K562 (cell line): ENCODE results near the gene CALU. TPM values are rescaled to one million over a fixed set of nuclear protein-coding genes. Genes with fewer than 3 reads are reported as not detected.

Experiments used
- ATAC-seq: fragments of 200-7000 bp; cut with Tn5 transposase; 3 replicates; pipeline ENCODE4 v1.9.1; 2020; ENCODE audit warnings: moderate library complexity
- BruUV-seq: library from RNA; stranded (reverse); fragments of 400-500 nt; replicated peaks from 2 replicates; lab custom pipeline; 2021; lab: Mats Ljungman, UMichigan
- CTCF ChIA-PET: fragments of 300-600 bp; formaldehyde crosslinking; extraction: SDS; loops from one replicate; lab custom pipeline; 2021; ENCODE audit warnings: low intra/inter-chr PET ratio; lab: Yijun Ruan, JAX
- POLR2A ChIA-PET: fragments of 300-600, 350-650 bp; sonication (Branson Sonifier 250); formaldehyde crosslinking; extraction: SDS; loops from one replicate; lab custom pipeline; 2021; ENCODE audit warnings: antibody characterized with exemption, inconsistent platforms; lab: Yijun Ruan, JAX
- DNase-seq, 4 experiments: peaks; one replicate each; pipeline versions ENCODE4 v3.0.0 to v3.0.0-alpha.2; 2011 to 2018; ENCODE audit warnings: low spot score in 3 of 4, mixed read lengths in 3 of 4; ENCODE audit errors: extremely low read depth in 1 of 4
- FAIRE-seq: peaks from 2 replicates; lab custom pipeline; 2011; peaks lifted over from hg19 to GRCh38; lab: Jason Lieb, UNC
- H2AFZ ChIP-seq: 2 replicates; pipeline ENCODE4 v1.6.0; 2011; ENCODE audit warnings: low read depth, low read length, control low read depth, inconsistent platforms
- H3K27ac ChIP-seq: fragments of 200-600 bp; 3 replicates; pipeline ENCODE4 v1.8.0; 2011; ENCODE audit warnings: low read depth, mild to moderate bottlenecking, control low read depth, inconsistent platforms, low read length, moderate library complexity, mixed read lengths; ENCODE audit errors: extremely low read depth
- H3K27me3 ChIP-seq, 2 experiments: fragments of 300-600 bp in 1 of 2; 2 replicates in 1 of 2; 3 replicates in 1 of 2; pipeline versions ENCODE4 v1.6.0 to v1.8.0; 2011; ENCODE audit warnings: inconsistent platforms in 2 of 2, low read length in 2 of 2, mild to moderate bottlenecking in 1 of 2, mixed read lengths in 1 of 2, moderate library complexity in 1 of 2; ENCODE audit not compliant: control insufficient read depth in 2 of 2, insufficient read depth in 2 of 2
- H3K36me3 ChIP-seq: fragments of 300-600 bp; 3 replicates; pipeline ENCODE4 v1.8.0; 2011; ENCODE audit warnings: mild to moderate bottlenecking, low read length, inconsistent platforms; ENCODE audit not compliant: control insufficient read depth, insufficient read depth
- H3K4me1 ChIP-seq, 2 experiments: fragments of 200-600 bp in 1 of 2; replicated peaks in 1 of 2; 2 replicates in 1 of 2; 3 replicates in 1 of 2; pipeline versions ENCODE4 v1.5.1 to v1.8.0; 2011; ENCODE audit warnings: inconsistent platforms in 2 of 2, low read length in 2 of 2, mild to moderate bottlenecking in 1 of 2, mixed read lengths in 1 of 2, moderate library complexity in 1 of 2; ENCODE audit not compliant: control insufficient read depth in 2 of 2, insufficient read depth in 2 of 2
- H3K4me2 ChIP-seq: 2 replicates; pipeline ENCODE4 v1.6.1; 2011; ENCODE audit warnings: low read length, control low read depth, inconsistent platforms, mixed read lengths; ENCODE audit not compliant: insufficient read depth
- H3K4me3 ChIP-seq: fragments of 200-600 bp; sonication (generic), shearing (Covaris generic); 2 replicates; pipeline ENCODE4 v1.5.1; 2016; ENCODE audit warnings: control low read depth, inconsistent platforms
- H3K79me2 ChIP-seq: fragments of 200-600 bp; 3 replicates; pipeline ENCODE4 v1.8.0; 2011; ENCODE audit warnings: low read length, inconsistent platforms; ENCODE audit not compliant: control insufficient read depth, insufficient read depth
- H3K9ac ChIP-seq, 2 experiments: 2 replicates each; pipeline versions ENCODE4 v1.6.0 to v1.6.1; 2011; ENCODE audit warnings: low read depth in 2 of 2, low read length in 2 of 2, control low read depth in 1 of 2, inconsistent platforms in 1 of 2, mild to moderate bottlenecking in 1 of 2, mixed read lengths in 1 of 2; ENCODE audit not compliant: insufficient read depth in 1 of 2
- H3K9me1 ChIP-seq: one replicate; pipeline ENCODE4 v1.6.0; 2011; ENCODE audit warnings: inconsistent platforms, mild to moderate bottlenecking, low read length, moderate library complexity; ENCODE audit not compliant: control insufficient read depth, insufficient read depth
- H3K9me3 ChIP-seq: replicated peaks from 2 replicates; pipeline ENCODE4 v1.5.1; 2011; ENCODE audit warnings: low read depth, low read length, inconsistent platforms; ENCODE audit not compliant: control insufficient read depth, insufficient read depth
- H4K20me1 ChIP-seq: replicated peaks from 2 replicates; pipeline ENCODE4 v1.6.1; 2011; ENCODE audit warnings: low read length, inconsistent platforms, mixed read lengths; ENCODE audit not compliant: control insufficient read depth, insufficient read depth
- ARID2 ChIP-seq: fragments of 450-650 bp; IDR thresholded peaks from 2 replicates; pipeline ENCODE4 v1.6.1; 2017; ENCODE audit warnings: antibody characterized with exemption, mild to moderate bottlenecking
- ATF1 ChIP-seq, 2 experiments: fragments of 450-650 bp in 1 of 2; IDR thresholded peaks; 2 replicates each; pipeline ENCODE4 v1.6.1; 2016; ENCODE audit warnings: missing compliant biosample characterization in 1 of 2, missing genetic modification characterization in 1 of 2
- BACH1 ChIP-seq: fragments of 200-800 bp; sonication (Bioruptor generic); IDR thresholded peaks from 2 replicates; pipeline ENCODE4 v1.6.1; 2016; ENCODE audit warnings: missing genetic modification characterization, missing compliant biosample characterization
- COPS2 ChIP-seq: fragments of 450-650 bp; conservative IDR thresholded peaks from 2 replicates; pipeline ENCODE4 v1.6.1; 2016; ENCODE audit warnings: mild to moderate bottlenecking, moderate library complexity
- MTA3 ChIP-seq: fragments of 450-650 bp; formaldehyde crosslinking; IDR thresholded peaks from 2 replicates; pipeline ENCODE4 v1.6.1; 2017; ENCODE audit warnings: mild to moderate bottlenecking, borderline replicate concordance
- POLR2H ChIP-seq: IDR thresholded peaks from 2 replicates; pipeline ENCODE4 v1.6.1; 2016; ENCODE audit warnings: missing genetic modification characterization, low read depth, mild to moderate bottlenecking, control low read depth, missing compliant biosample characterization, moderate library complexity
- RBFOX2 ChIP-seq: fragments of 200-400 bp; formaldehyde crosslinking; IDR thresholded peaks from 2 replicates; pipeline ENCODE4 v1.6.1; 2017; ENCODE audit warnings: low read depth, mild to moderate bottlenecking, low read length, moderate library complexity
- RBM17 ChIP-seq: fragments of 200-400 bp; formaldehyde crosslinking; IDR thresholded peaks from 2 replicates; pipeline ENCODE4 v1.6.1; 2017; ENCODE audit warnings: low read depth, mild to moderate bottlenecking, low read length, borderline replicate concordance
- SIRT6 ChIP-seq: IDR thresholded peaks from one replicate; pipeline ENCODE4 v1.6.1; 2012; ENCODE audit warnings: low read depth, mild to moderate bottlenecking, control low read depth, inconsistent platforms, low read length, moderate library complexity
- SMAD1 ChIP-seq: fragments of 150-350 bp; IDR thresholded peaks from 2 replicates; pipeline ENCODE4 v1.6.1; 2014; ENCODE audit warnings: low read length, low read depth; ENCODE audit not compliant: partially characterized antibody
- ZFP1 ChIP-seq: fragments of 450-650 bp; formaldehyde crosslinking; IDR thresholded peaks from 2 replicates; pipeline ENCODE4 v1.4.0; 2020; ENCODE audit warnings: mild to moderate bottlenecking, mixed read lengths
- ZNF23 ChIP-seq: fragments of 250-450 bp; sonication (Bioruptor Pico); IDR thresholded peaks from 2 replicates; pipeline ENCODE4 v1.4.0; 2020; ENCODE audit warnings: mild to moderate bottlenecking
- ZNF830 ChIP-seq: fragments of 250-450 bp; sonication (Bioruptor Pico); IDR thresholded peaks from 2 replicates; pipeline ENCODE4 v1.5.0; 2021; ENCODE audit warnings: mild to moderate bottlenecking
- WGBS: fragments of 100-300 bp; shearing (Covaris generic); methylation state at CpG from one replicate; pipeline ENCODE4 v1.1.6; 2016; ENCODE audit warnings: low coverage, mixed read lengths; ENCODE audit not compliant: insufficient coverage; ENCODE audit errors: missing lambda C conversion rate; 5-methylcytosine and 5-hydroxymethylcytosine counted together
- in situ Hi-C: fragments of 300-500 bp; cut with MboI; formaldehyde crosslinking; loops from 4 replicates; pipeline ENCODE4 v1.15.0; 2018; ENCODE audit warnings: inconsistent platforms, mixed read lengths
- intact Hi-C: fragments of 100-400 bp; cut with micrococcal nuclease; formaldehyde crosslinking; loops from 2 replicates; pipeline ENCODE4 v1.14.2; 2022
- polyA plus RNA-seq, 8 experiments: library from polyadenylated mRNA; depleted of rRNA in 4 of 8; stranded (reverse) in 5 of 8; unstranded in 3 of 8; fragments of >200 nt; fragmentation: Nextera tagmentation in 2 of 8; fragmentation: Illumina TruSeq in 1 of 8; extraction: Ambion mirVana in 2 of 8; extraction: Trizol in 1 of 8; gene quantifications; 2 replicates each; pipeline versions ENCODE4 v1.2.1 to v1.2.3, GENCODE V29; 2011 to 2014; ENCODE audit warnings: inconsistent platforms in 1 of 8, missing spikeins in 1 of 8
- total RNA-seq, 7 experiments: library from RNA; depleted of rRNA in 6 of 7; stranded (reverse); fragments of >200 nt in 6 of 7; fragmentation: Illumina TruSeq in 2 of 7; extraction: Trizol in 2 of 7; gene quantifications; 2 replicates each; pipeline versions ENCODE4 v1.2.1 to v1.2.3, GENCODE V29; 2011 to 2021; ENCODE audit warnings: low replicate concordance in 1 of 7
- TF ChIP-seq, protein P1 (sequence below): fragments of 450-650 bp; IDR thresholded peaks from 2 replicates; pipeline ENCODE4 v1.6.1; 2016; ENCODE audit warnings: mild to moderate bottlenecking

The CALU gene
- total and polyA plus RNA-seq, 9 of the 15 experiments (the other 6 are each of a cell fraction or from before 2014, with no cell fraction given): 166 to 286 (median 215) TPM

DNA sequence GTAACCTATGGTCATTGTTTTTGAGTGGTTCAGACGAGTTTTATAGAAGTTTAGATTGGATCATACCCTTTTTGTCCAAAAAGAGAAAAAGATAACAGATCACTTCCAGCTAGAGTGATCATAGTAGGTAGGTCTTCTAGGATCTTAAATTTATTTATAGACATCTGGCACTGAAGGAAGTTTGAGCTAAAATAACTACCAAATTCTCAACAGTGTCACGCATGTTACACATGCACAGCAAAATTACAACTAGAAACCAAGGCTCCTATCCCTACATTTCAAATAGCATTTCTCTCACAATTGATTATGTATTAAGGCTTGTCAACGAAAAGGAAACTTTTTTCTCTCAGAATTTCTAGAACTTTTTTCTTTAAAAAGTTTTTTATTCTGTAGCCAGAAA lies 2.3 kb downstream of the CALU start:
- WGBS: 35% methylated on average over 3 of the region's 3 CpGs
- Histone ChIP-seq H3K4me2 (peak overlapping the region; percentile 98), H3K4me1 (peaks cover 19 to 48% of the 10 kb centered on the region in 2 experiments), H3K27ac (peak overlapping the region; percentile 5; the same call in 1 of the 3 replicates), H3K27me3 (no peaks in the 10 kb centered on the region), H3K9me3 (no peaks in the 10 kb centered on the region), H3K9me1 (peaks cover 5% of the 10 kb centered on the region), H4K20me1 (peaks cover 64% of the 10 kb centered on the region), H2AFZ (no peak overlapping the region), H3K36me3 (peaks cover 62% of the 10 kb centered on the region), H3K4me3 (peak overlapping the region; percentile 86), H3K79me2 (peaks cover 81% of the 10 kb centered on the region), H3K9ac (peak overlapping the region in 1 of 2 experiments; percentile 97; a peak in 2 of 4 replicates)
- 0 out of 2 replicates have a peak, but pooled peaks have one; percentile 23 for TF ChIP-seq ZFP1 (CRISPR knock-in tag)
- TF ChIP-seq POLR2H (tag): peak; percentile 22
- TF ChIP-seq ZNF830 (CRISPR knock-in tag): no peak
- TF ChIP-seq BACH1 (tag): peak; percentile 7; the same call in 1 of the 2 replicates
- TF ChIP-seq SMAD1: peak; percentile 12
- POLR2A ChIA-PET: interaction anchor here (0.7 to 10.5 kb wide), 20 partner anchors 14 to 121 kb away, joined by 3 to 242 read pairs (median 4); partner anchors contain the start of genes ATP6V1F and OPN1SW
- FAIRE-seq (no peak), DNase-seq (no peak), ATAC-seq (no peak)
- intact Hi-C loops (no loop called here), in situ Hi-C loops (no loop called here)
- no TSS peak for BruUV-seq
- CTCF ChIA-PET: no interaction called here

DNA sequence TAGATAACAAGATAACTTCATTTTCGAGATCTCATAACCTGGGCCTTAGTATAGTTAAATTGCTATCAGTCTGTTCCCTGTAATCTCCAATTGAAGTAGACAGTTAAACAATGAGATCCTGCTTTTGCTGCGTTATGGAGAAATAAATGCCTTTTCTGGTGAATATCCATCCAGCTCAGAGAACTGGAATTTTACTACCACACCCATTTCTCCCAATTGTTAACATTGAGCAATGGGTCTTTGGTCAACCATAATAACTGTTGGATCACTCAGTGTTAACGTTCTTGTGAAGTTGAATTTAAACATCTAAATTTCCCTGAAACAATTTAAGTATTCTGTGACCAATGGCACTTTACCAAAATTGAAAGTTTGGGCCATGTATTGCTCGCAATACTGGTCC lies 3.0 kb downstream of the CALU start:
- CTCF ChIA-PET: no interaction called here
- ATAC-seq: no peak
- H3K4me1 ChIP-seq: peaks cover 19 to 51% of the 10 kb centered on the region in 2 experiments
- in situ Hi-C loops (no loop called here), intact Hi-C loops (no loop called here)
- no peaks in the 10 kb centered on the region for H3K9me3 ChIP-seq
- FAIRE-seq: no peak
- peaks cover 88% of the 10 kb centered on the region for H3K79me2 ChIP-seq
- POLR2A ChIA-PET: interaction anchor here (1.1 to 10.5 kb wide), 9 partner anchors 13 to 120 kb away, joined by 3 to 242 read pairs (median 9); partner anchors contain the start of genes ATP6V1F and OPN1SW
- WGBS: 34% methylated on average over 4 of the region's 4 CpGs
- H4K20me1 ChIP-seq: peaks cover 68% of the 10 kb centered on the region
- H3K27me3 ChIP-seq: no peaks in the 10 kb centered on the region
- H3K27ac ChIP-seq: no peak overlapping the region; the same call in 2 of the 3 replicates
- no peak for DNase-seq
- H3K4me2 ChIP-seq: peak overlapping the region; percentile 52
- H3K36me3 ChIP-seq: peaks cover 65% of the 10 kb centered on the region
- no peak overlapping the region for H3K4me3 ChIP-seq
- H2AFZ ChIP-seq: no peak overlapping the region
- peak overlapping the region in 1 of 2 experiments; percentile 97; a peak in 1 of 4 replicates for H3K9ac ChIP-seq
- peaks cover 5% of the 10 kb centered on the region for H3K9me1 ChIP-seq
- no TSS peak for BruUV-seq
- TF ChIP-seq SIRT6 (no peak), RBFOX2 (peak; percentile 5; the same call in 1 of the 2 replicates), COPS2 (no peak), ATF1 (CRISPR knock-in tag; IDR thresholded peaks at IDR 0.05) (no peak), ATF1 (tag; IDR thresholded peaks at IDR 0.05) (no peak), ARID2 (no peak), ZNF23 (CRISPR knock-in tag) (no peak), MTA3 (no peak), RBM17 (no peak)
- TF ChIP-seq, protein P1, sequence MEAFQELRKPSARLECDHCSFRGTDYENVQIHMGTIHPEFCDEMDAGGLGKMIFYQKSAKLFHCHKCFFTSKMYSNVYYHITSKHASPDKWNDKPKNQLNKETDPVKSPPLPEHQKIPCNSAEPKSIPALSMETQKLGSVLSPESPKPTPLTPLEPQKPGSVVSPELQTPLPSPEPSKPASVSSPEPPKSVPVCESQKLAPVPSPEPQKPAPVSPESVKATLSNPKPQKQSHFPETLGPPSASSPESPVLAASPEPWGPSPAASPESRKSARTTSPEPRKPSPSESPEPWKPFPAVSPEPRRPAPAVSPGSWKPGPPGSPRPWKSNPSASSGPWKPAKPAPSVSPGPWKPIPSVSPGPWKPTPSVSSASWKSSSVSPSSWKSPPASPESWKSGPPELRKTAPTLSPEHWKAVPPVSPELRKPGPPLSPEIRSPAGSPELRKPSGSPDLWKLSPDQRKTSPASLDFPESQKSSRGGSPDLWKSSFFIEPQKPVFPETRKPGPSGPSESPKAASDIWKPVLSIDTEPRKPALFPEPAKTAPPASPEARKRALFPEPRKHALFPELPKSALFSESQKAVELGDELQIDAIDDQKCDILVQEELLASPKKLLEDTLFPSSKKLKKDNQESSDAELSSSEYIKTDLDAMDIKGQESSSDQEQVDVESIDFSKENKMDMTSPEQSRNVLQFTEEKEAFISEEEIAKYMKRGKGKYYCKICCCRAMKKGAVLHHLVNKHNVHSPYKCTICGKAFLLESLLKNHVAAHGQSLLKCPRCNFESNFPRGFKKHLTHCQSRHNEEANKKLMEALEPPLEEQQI: no peak
